A673 (cell line): ENCODE measurements around the gene TP53BP2.

Source experiments
- EZH2 ChIP-seq: fragments of 200-600 bp; sonication (generic); IDR thresholded peaks from 2 replicates; pipeline ENCODE4 v1.6.1; 2017; ENCODE audit warnings: borderline replicate concordance, low read depth, mild to moderate bottlenecking, mixed read lengths, antibody characterized with exemption, low read length; ENCODE audit not compliant: poor library complexity, severe bottlenecking
- TF ChIP-seq, protein P1 (sequence below): fragments of 300-800, 200-600 bp; sonication (generic); conservative IDR thresholded peaks from 2 replicates; pipeline ENCODE4 v1.5.1; 2017; ENCODE audit warnings: low read depth, mild to moderate bottlenecking, antibody characterized with exemption, low read length, moderate library complexity, mixed read lengths

DNA sequence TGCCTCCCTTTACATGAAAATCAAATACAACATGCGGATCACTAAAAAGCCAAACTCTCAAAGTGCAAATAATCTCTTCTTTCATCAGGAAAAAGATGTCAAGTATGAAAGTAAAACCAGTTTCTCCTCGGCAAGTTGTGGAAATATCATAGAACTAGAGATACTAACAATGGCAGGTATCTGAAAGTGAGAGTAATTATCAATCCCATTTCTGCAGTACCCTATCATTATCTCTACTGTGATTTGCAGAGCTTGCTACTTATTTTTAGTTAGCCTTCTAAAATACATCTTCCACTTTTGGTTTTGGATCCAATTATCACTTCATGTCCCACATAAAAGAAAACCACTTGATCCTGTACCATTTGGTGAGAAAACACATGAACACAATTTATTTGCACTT lies 3.0 kb downstream of the TP53BP2 start:
- TF ChIP-seq, protein P1, sequence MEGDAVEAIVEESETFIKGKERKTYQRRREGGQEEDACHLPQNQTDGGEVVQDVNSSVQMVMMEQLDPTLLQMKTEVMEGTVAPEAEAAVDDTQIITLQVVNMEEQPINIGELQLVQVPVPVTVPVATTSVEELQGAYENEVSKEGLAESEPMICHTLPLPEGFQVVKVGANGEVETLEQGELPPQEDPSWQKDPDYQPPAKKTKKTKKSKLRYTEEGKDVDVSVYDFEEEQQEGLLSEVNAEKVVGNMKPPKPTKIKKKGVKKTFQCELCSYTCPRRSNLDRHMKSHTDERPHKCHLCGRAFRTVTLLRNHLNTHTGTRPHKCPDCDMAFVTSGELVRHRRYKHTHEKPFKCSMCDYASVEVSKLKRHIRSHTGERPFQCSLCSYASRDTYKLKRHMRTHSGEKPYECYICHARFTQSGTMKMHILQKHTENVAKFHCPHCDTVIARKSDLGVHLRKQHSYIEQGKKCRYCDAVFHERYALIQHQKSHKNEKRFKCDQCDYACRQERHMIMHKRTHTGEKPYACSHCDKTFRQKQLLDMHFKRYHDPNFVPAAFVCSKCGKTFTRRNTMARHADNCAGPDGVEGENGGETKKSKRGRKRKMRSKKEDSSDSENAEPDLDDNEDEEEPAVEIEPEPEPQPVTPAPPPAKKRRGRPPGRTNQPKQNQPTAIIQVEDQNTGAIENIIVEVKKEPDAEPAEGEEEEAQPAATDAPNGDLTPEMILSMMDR = no peak
- no peak for TF ChIP-seq EZH2
